ENCODE data around the gene NRXN2. TPM values are rescaled to one million over a fixed set of nuclear protein-coding genes. Genes with fewer than 3 reads are reported as not detected.
A peak's percentile ranks its signal among the peaks of the same experiment; 100 is the strongest.

Gene NRXN2
- total and polyA plus RNA-seq, 4 donors = 0.17 to 2.8 (median 1.4) TPM

- 4% methylated on average over 57 of the region's 57 CpGs for WGBS
- H3K9me3 ChIP-seq (ENCODE audit: control insufficient read depth in 4 of 4, low read length in 3 of 4) = no peaks in the 10 kb centered on the region
- peaks cover 15 to 30% (median 24%) of the 10 kb centered on the region in 4 donors for H3K4me1 ChIP-seq (ENCODE audit: control insufficient read depth in 4 of 4, insufficient read depth in 4 of 4, low read length in 3 of 4)
- H3K27ac ChIP-seq (ENCODE audit: low read depth in 1 of 2, low read length in 2 of 2) = peak within 1 kb of the TSS; percentile 87 to 88
- no peaks in the 10 kb centered on the region for H3K36me3 ChIP-seq (ENCODE audit: control insufficient read depth in 4 of 4, insufficient read depth in 3 of 4, low read depth in 1 of 4, low read length in 3 of 4)
- H3K4me3 ChIP-seq (ENCODE audit: low read depth in 1 of 3, low read length in 3 of 3) = peak within 1 kb of the TSS; percentile 15 to 64 (median 41)
- TF ChIP-seq YY1 (IDR thresholded peaks at IDR 0.05) = no peak
- TF ChIP-seq HNF4G (IDR thresholded peaks at IDR 0.05) = no peak
- no peak for TF ChIP-seq FOXA2 (IDR thresholded peaks at IDR 0.05)
- TF ChIP-seq, protein P1, sequence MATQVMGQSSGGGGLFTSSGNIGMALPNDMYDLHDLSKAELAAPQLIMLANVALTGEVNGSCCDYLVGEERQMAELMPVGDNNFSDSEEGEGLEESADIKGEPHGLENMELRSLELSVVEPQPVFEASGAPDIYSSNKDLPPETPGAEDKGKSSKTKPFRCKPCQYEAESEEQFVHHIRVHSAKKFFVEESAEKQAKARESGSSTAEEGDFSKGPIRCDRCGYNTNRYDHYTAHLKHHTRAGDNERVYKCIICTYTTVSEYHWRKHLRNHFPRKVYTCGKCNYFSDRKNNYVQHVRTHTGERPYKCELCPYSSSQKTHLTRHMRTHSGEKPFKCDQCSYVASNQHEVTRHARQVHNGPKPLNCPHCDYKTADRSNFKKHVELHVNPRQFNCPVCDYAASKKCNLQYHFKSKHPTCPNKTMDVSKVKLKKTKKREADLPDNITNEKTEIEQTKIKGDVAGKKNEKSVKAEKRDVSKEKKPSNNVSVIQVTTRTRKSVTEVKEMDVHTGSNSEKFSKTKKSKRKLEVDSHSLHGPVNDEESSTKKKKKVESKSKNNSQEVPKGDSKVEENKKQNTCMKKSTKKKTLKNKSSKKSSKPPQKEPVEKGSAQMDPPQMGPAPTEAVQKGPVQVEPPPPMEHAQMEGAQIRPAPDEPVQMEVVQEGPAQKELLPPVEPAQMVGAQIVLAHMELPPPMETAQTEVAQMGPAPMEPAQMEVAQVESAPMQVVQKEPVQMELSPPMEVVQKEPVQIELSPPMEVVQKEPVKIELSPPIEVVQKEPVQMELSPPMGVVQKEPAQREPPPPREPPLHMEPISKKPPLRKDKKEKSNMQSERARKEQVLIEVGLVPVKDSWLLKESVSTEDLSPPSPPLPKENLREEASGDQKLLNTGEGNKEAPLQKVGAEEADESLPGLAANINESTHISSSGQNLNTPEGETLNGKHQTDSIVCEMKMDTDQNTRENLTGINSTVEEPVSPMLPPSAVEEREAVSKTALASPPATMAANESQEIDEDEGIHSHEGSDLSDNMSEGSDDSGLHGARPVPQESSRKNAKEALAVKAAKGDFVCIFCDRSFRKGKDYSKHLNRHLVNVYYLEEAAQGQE (IDR thresholded peaks at IDR 0.05) = no peak
- TF ChIP-seq TAF1 (conservative IDR thresholded peaks at IDR 0.05) = no peak
- TF ChIP-seq CTCF (IDR thresholded peaks at IDR 0.05; ENCODE audit: low read depth, low read length, missing input control) = peak; percentile 47
- TF ChIP-seq NR2F2 (IDR thresholded peaks at IDR 0.05) = peak; percentile 73
- no peak for TF ChIP-seq EGR1 (IDR thresholded peaks at IDR 0.05; ENCODE audit: low read depth in 2 of 2)
- TF ChIP-seq FOXA1 (IDR thresholded peaks at IDR 0.05) = no peak
- TF ChIP-seq RAD21 (IDR thresholded peaks at IDR 0.05) = peak in 1 of 2 donors; percentile 69
- no peak for TF ChIP-seq RXRA (IDR thresholded peaks at IDR 0.05)
- TF ChIP-seq ZBTB33 (IDR thresholded peaks at IDR 0.05) = no peak
- no peak for TF ChIP-seq JUND (IDR thresholded peaks at IDR 0.05)
- TF ChIP-seq HNF4A (conservative IDR thresholded peaks at IDR 0.05) = no peak
- TF ChIP-seq GABPA (IDR thresholded peaks at IDR 0.05 in 1 of 2, conservative IDR thresholded peaks at IDR 0.05 in 1 of 2) = no peak
- no peak for TF ChIP-seq ATF3 (IDR thresholded peaks at IDR 0.05)
- TF ChIP-seq, protein P2, sequence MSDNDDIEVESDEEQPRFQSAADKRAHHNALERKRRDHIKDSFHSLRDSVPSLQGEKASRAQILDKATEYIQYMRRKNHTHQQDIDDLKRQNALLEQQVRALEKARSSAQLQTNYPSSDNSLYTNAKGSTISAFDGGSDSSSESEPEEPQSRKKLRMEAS (IDR thresholded peaks at IDR 0.05) = no peak
- TF ChIP-seq SP1 (IDR thresholded peaks at IDR 0.05) = no peak
- peak; percentile 76 for DNase-seq (ENCODE audit: low spot score)
- H3K9ac ChIP-seq (ENCODE audit: low read depth in 1 of 2, low read length in 2 of 2) = peak within 1 kb of the TSS; percentile 6 to 20
- H3K27me3 ChIP-seq (ENCODE audit: control insufficient read depth in 4 of 4, insufficient read depth in 4 of 4, low read length in 3 of 4) = no peaks in the 10 kb centered on the region
Measured at GRCh38 chr11:64743591-64744543, 20.9 kb upstream of the NRXN2 start, which contains the start of gene RASGRP2. Gene RASGRP2 (minus strand): TSS chr11:64744142. CDS start chr11:64742866, 1,276 bp downstream.

All from liver (tissue), 9 donors.